A204.1 (cell line): ENCODE measurements around the gene PGC.

ENCODE experiments used
- FAIRE-seq: peaks from 2 replicates; lab custom pipeline; 2012; peaks lifted over from hg19 to GRCh38; lab: Jason Lieb, UNC

The PGC gene

GRCh38 chr6:41746107-41746506, 1.1 kb downstream of the PGC start:
- no peak for FAIRE-seq

GRCh38 chr6:41744236-41744787, 2.9 kb downstream of the PGC start:
- FAIRE-seq = no peak

- no peak for FAIRE-seq
These were observed 3.6 kb downstream of the PGC start for GRCh38 chr6:41743406-41744235.

GRCh38 chr6:41741625-41742490, 5.3 kb downstream of the PGC start:
- no peak for FAIRE-seq

GRCh38 chr6:41740366-41741162, 6.6 kb downstream of the PGC start:
- no peak for FAIRE-seq

- FAIRE-seq = no peak
These were observed 8.2 kb downstream of the PGC start for GRCh38 chr6:41739041-41739440.

- no peak for FAIRE-seq
These were observed 9.5 kb downstream of the PGC start for GRCh38 chr6:41737591-41738130.

GRCh38 chr6:41736800-41737555, 10.2 kb downstream of the PGC start:
- no peak for FAIRE-seq

GRCh38 chr6:41736186-41736733, 10.9 kb downstream of the PGC start:
- FAIRE-seq = no peak

- FAIRE-seq = no peak
These were observed 11.6 kb downstream of the PGC start, which contains the start of gene TFEB for GRCh38 chr6:41735427-41736185. Gene TFEB, minus strand, starts transcription at chr6:41735608. Its CDS starts 44,395 bp downstream, at chr6:41691213.

GRCh38 chr6:41734666-41735426, 12.4 kb downstream of the PGC start:
- FAIRE-seq = no peak

GRCh38 chr6:41733707-41734665, 13.2 kb downstream of the PGC start:
- FAIRE-seq = no peak

GRCh38 chr6:41733360-41733706, 13.9 kb downstream of the PGC start:
- FAIRE-seq = no peak

- FAIRE-seq = no peak
These were observed 14.4 kb downstream of the PGC start for GRCh38 chr6:41732591-41733359.

GRCh38 chr6:41732149-41732548, 15.0 kb downstream of the PGC start:
- no peak for FAIRE-seq

GRCh38 chr6:41731561-41732086, 15.6 kb downstream of the PGC start:
- no peak for FAIRE-seq
